HG03097 (cell line): ENCODE data around the gene SPAAR.
"Not testable (repeated sequence)": the region's sequence is repeated elsewhere in the genome, so short reads cannot be mapped to it uniquely, and the experiment has no call there.

ENCODE experiments used
- ATAC-seq: cut with Tn5 transposase; IDR thresholded peaks from one replicate; pipeline ENCODE4 v1.9.1; 2021; ENCODE audit not compliant: unreplicated experiment, low FRiP score

SPAAR gene

DNA sequence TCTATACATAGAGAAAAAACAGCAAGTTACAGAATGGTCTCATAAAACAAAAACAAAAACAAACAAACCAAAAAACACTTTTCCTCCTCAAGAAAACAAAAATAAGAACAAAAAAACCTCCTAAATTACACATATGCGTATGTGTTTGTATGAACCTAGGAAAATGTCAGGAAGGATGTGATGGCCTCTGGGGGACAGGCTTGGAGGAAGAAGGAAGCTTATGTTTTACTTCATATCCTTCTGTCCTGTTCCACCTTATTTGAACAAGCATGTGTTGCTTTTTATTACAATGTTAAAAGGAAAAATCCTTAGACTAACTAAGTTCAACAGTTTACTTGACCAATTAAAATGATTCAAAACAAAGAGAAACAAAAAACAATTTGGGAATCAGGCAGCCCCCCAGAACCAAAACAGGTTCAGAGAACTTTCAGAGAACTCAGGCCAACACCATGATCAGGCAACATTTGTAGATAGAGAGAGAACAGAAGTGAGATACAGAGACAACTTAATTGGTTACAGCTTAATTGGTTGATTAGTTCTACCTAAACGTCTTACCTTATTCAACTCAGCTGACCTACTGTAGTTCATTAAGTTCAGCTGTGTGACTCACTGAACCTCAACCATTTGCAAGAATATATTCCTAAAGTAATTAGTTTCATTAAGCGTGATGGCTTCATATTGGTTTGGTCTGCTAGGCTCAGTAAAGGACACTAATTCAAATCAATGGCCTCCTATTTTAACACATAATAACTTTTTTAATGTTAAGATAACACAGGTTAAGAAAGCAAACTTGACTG, 10.1 kb downstream of the SPAAR start:
- no peak for ATAC-seq

DNA sequence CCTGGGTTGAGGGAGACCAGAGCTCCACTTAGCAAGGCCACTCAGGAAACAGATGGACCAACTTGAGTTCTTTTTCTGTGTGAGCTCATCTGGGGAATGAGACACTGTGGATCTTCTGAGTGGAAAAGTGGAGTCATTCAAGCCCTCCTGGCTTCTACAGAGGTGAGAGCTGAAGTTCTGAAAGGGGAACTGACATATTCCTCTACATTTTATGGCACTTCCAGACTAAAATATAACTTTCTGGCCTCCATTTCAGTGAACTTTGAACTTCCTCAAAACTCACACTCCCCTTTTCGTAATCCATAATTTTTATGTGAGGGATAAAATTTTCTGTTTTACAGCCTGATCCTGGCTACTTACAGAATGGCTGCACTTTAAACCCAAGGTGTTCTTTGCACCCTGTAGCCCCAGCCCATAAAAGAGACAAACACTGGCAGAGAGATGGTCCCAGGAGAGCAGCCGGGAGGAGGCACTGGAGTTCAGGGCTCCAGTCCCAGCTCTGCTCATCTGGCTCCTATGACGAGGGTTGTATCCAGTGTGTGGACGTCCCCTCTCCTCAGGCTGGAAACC, 10.8 kb downstream of the SPAAR start:
- no peak for ATAC-seq

DNA sequence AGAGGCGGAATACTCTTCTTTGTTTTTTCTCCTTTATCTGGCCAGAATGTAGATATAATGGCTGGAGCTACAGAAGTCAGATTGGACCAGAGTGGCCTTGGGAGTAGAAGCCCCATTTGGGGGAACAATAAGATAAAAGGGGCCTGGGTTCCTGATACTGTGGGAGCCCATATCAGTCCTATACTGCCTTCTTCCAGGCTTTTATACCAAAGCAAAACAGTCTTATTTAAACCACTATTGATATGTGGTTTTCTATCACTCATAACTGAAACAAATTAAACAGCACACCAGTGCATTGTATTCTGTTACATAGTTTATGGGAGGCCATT, 14.3 kb downstream of the SPAAR start:
- no peak for ATAC-seq

DNA sequence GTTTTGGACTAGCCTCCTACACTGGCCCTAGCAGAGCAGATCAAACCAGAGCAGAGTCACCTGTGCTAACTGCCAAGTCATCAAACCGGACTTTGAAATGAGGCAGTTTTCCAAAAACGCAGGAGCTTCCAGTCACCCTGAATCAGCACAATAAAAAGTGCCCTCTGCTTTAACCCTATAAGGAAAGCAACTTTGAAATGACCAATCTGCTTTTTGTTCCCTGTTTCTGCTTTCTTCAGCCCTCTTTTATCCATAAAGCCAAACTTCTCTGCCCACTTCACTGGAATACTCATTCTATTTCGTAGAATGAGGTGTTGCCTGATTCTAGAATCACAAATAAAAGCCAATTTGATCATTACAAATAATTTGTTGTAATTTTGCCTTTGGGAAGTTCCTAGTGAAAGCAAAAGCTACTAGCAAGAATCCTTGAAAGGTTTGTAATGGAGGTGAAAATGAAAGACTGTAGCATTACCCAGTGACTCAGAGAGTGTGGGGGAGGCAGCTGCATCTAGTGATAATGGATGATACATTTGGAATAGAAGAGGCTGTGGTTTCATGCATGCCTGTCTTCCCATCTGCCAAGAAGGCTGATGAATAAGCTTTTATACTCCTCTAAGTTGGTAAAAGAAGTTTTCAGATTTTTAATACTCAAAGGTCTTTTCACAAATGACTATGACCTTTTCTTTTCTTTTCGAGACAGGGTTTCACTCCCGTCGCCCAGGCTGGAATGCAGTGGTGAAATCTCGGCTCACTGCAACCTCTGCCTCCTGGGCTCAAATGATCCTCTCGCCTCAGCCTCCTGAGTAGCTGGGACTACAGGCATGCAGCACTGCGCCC, 14.9 kb downstream of the SPAAR start:
- ATAC-seq, result no peak

DNA sequence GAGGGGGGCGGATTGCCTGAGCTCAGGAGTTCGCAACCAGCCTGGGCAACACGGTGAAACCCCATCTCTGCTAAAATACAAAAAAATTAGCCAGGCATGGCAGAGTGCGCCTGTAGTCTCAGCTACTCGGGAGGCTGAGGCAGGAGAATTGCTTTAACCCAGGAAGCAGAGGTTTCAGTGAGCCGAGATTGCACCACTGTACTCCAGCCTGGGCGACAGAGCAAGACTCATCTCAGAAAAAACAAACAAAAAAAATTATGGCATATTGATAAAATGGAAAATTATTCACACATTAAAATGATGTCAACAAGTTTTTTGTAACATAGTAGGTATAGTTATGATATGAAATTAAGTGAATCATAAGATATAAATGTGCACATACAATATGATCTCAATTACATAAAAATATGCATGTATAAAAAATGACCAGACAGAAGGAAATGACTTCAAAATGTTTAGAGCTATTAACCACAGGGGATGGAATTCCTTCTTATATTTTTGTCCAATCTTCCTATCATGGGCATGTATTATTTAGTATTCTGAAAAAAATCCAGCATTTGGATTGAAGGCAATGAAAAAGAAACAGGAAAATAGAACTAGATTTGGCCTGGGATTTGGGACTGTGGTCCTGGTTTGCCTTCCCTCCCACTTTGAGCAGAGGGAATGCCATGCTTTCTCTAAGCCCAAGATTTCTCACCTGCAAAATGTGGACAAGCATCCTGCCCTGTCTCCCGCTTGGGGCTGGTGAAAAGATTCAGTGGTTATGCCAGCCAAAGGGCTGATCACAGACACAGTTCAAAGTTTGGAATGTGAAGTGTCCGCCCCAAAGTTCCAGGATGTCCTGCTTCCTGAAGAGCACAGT, 19.5 kb downstream of the SPAAR start:
- no peak for ATAC-seq

DNA sequence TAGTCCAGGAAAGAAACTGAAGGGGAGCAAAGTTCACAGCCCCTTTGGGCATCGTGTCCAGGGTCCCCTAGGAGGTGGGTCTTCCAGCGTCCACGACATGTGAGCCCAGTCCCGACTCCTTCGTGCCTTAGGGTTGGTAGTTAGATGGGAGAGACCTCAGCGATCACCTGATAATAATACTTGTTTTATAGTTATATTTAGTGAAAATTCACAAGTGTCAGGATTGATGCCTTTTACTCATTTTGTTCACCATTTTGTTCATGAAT, 20.1 kb downstream of the SPAAR start:
- ATAC-seq, result no peak

DNA sequence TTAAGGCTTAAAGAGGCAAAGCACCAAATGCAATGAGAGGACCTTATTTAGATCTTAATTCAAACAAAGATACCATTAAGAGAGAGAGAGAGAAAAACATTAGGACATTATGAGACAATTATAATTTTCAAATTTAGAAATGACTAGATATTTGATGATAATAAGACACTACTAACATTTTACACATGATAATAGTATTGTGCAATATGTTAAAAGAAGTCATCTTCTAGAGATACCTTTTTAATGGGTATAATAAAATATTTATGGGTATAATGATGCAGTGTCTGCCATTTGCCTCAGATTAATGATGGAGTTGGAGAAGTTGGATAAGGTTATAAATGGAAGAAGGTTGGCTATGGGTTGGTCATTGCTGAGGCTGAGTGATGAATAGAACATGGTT, 21.2 kb downstream of the SPAAR start:
- ATAC-seq, result no peak

DNA sequence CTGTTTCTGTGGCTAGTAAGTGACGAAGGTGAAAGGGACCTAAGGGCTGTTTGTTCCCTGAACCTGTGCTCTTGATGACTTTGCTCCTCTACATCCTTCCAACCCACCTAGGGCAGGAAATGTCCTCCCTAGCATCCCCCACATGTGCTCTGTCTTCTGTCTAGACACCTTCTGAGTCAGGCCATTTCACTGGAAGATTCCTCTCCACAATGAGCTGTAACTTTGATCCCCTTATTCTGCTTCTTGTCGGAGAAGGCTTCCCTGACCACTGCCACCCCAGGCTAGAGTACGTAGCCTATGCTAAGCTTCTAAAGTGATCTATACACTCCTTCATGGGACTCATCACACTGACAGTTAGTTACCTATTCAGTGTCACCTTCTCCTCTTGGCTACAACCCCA, 21.7 kb downstream of the SPAAR start:
- no peak for ATAC-seq

DNA sequence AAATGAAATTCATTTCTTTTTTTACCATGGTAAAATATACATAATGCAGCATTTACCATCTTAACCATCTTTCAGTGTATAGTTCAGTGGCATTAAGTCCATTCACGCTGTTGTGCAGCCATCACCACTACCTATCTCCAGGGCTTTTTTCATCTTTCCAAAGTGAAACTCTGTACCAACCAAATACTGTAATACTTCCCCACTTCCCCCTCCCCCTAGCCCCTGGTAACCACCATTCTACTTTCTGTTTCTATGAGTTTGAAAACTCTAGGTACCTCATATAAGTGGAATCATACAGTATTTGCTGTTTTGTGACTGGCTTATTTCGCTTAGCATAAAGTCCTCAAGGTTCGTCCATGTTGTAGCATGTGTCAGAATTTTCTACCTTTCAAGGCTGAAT, 23.4 kb downstream of the SPAAR start:
- no peak for ATAC-seq

DNA sequence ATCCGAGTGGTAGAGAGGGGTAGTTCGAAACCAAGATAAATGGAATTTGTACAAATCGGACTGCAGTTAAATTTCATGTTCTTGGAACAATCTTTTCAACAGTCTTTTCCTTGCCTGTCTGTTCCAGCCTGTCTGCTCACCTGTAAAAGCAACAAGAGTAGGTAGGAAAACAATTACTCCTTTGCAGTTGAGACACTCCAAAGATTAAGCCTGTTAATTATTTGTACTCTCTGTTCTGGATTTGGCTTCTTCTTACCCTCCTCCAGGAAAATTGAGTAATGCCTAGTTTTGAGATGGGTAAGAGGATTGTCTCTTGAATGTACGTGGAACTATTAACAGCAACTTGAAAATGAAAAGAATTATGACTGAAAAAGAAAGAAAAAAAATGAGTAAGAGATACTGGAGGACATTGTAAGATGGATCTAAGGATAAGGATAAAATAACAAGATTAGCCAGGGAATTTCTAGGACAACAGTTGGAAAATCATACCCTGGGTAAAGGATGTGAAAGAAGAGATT, 24.3 kb downstream of the SPAAR start:
- no peak for ATAC-seq

DNA sequence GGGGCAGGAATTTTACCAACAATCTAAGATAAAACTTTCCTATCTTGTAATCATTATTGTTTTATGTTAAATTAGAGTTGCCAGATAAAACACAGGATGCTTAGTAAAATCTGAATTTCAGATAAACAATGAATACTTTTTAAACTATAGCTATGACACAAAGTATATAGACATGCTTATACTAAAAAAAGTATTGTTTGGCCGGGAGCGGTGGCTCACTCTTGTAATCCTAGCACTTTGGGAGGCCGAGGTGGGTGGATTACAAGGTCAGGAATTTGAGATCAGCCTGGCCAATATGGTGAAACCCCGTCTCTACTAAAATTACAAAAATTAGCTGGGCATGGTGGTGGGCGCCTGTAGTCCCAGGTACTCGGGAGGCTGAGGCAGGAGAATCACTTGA, 24.8 kb downstream of the SPAAR start:
- not testable (repeated sequence) for ATAC-seq

DNA sequence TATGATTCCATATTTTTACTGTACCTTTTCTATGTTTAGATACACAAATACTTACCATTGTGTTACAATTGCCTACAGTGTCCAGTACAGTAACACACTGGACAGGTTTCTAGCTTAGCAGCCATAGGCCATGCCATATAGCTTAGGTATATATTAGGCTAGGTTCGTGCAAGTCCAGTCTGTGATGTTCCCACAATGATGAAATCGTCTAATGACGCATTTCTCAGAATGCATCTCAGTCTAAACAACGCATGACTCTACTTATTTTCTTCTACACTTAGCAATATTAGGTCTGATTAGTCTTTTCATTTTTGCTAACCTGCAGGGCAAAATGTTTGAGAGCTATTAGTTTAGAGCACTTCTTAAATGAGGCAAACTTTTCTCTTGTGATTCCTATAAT, 26.0 kb downstream of the SPAAR start:
- no peak for ATAC-seq

DNA sequence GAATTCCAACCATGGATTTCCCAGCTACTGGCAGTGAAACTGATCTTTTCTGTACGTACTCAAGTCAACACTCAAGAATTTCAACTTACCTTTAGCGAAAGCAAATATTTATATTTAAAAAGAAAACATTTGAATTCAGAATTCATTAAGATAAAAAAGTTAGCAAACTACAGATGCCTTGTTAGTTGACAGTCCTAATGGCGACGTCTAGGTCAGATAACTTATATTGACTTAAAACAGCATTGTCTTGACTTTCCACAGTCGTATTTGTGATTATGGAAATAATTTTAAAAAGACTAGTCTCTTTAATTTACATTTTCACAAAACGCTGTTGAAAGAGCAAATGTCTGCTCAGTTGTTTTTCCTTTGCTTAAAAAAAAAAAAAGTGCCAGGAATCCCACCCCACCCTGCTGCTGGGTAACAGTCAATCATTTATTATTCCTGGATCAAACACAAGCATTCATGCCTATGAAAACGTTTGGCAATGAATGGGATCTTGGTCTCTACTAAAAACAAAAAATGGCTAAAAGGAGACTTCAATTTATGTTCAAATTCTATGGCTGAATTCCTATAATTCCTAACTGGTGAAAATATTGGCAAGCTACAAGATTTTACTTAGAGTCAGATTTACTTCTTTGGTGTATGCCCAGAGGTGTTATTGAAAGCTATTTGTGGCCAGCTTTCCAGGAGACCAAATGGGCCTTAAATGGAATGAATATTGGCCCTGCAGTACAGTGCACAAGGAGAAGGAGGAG, 26.6 kb downstream of the SPAAR start:
- ATAC-seq, result no peak

DNA sequence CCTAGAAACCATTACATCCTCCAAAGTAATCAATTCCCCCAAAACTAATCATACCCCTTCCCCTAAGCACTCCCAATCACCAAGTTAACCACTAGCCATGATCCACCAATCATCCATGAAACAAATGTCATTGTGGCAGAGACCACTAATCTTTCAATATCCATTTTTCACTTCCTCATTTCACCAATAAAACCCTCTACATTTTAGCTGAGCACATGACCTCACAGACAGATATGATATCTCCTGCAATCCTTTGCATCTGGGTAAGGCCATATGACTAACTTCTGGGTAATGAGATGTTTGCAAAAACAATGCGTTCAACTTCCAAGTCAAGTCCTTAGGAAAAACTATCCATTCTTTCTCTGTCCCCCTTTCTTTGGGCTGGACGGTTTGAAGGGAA, 27.9 kb downstream of the SPAAR start:
- no peak for ATAC-seq

DNA sequence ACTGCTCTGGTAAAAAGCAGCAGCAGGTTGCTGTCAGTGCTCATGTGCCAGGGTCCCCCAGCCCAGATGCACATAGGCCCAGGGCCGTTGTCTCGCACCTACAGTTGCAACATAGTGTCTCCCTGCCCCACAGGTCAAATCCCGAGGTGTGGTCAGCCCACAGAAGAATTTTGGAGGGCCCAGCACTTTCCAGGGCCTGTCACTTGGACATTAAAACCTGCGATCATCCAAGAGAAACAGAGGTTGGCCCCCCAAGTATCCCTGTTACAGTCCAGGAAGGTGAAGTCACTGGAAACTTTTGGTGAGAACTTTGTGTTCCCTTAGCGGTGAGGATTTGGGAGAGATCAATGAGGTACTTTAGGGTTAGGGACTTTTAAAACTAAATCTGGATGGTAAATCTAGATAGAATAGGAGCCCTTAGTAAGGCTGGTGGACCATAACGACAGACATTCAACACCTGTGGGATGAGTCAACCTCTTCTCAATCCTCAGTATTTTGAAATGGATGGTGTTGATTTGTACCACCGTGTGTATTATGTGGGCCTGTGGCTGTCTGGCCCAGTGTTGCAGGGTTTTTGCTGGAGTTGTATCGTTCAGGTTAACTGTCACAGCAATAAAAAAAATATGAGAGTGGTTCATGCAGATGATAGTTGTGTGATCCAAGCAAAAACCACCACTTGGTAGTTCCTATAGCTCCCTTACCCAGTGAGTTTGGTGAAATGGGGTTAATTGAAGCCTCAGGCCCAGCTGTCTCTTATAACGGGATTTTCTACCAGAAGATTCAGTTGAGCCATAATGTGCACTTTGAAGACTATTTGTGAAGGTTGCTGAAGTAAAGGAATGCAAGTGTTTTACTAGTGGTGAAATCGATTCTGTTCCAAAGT, 29.4 kb downstream of the SPAAR start:
- ATAC-seq, result no peak

DNA sequence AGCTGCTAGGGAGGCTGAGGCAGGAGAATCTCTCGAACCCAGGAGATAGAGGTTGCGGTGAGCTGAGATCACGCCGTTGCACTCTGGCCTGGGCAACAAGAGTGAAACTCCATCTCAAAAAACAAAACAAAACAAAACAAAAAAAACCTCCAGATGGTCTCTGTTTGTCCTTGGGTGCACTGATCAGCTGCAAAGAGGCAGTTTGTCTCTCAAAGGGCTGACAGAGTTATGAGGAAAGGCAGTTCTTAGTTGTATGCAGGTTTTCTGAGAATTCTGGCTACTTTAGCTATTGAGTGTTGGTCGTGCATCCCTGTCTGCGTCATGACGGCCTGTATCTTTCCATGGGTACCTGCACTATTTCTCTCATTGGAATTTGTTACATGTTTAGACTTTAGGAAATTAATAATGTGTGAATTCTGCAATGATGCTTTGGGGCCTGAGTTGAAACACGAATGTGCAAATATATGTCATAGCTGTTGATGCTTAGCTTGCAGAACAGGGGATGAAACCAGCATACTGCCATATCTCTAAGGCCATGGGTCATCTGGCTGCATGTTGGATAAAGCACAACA, 30.5 kb downstream of the SPAAR start:
- no peak for ATAC-seq

DNA sequence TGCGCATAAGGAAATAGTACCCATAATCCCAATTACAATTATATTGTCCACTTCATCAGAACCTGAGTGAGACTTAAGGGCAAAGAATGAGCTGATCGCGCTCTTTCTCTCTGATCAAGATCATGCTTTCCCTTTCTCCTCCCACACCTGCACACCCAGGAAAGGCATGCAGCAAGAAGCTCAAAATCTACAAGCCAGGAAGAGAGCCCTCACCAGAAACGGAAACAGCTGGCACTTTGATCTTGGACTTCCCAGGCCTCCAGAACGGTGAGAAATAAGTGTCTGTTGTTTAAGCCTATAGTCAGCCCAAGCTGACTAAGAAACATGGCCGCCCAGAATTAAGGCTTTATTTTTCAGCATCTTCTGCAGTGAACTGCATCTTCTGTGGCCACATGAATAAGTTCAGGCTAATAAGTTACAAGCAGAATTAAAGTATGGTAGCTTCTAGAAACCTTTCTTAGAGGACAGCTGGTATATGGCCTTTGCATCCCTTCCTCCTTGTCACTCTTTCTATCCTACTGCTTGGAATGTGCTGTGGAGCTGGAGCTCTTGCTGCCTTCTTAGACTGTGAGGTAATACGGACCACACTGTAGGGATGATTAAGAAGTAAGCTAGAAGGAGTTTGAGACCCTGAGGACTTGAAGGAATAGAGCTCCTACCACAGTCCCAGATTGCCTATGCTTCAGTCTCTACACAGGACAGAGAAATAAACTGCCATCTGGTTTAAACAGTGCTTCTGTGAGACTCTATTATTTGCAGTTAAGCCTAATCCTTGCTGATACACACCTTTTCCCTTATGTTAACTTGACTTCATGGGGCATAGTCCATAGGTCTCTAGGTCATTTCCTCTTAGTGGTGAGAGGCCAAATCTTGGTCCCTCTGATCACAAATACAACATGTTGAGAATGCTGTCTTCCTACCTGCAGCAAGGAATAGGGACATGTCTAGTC, 31.4 kb downstream of the SPAAR start:
- ATAC-seq, result no peak

DNA sequence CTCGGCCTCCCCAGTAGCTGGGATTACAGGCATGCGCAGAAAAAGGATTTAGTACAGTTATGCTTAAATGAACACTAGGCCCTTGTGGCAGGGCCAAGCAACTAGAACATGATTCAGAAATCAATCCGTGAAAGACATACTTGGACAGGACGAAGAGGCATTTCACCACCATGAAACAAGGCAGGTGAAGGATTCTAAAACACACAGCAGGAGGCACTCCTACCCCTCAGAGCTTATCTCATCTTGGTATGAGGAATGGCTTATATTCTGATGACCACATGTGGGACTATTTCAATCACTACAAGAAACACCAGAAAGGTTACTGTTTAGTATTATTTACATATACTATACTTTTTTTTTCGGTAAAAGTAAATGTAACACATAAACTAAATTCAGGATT, 33.0 kb downstream of the SPAAR start:
- ATAC-seq, result no peak
